Caco-2 (cell line): ENCODE results near the gene CRYBG1. TPM values are rescaled to one million over a fixed set of nuclear protein-coding genes. Genes with fewer than 3 reads are reported as not detected.

Experiments used
- BruUV-seq: library from RNA; stranded (reverse); fragments of 400-500 nt; replicated peaks from 2 replicates; lab custom pipeline; 2021; lab: Mats Ljungman, UMichigan
- CTCF ChIA-PET: fragments of 300-600 bp; sonication (Branson Sonifier 250); formaldehyde crosslinking; loops from one replicate; lab custom pipeline; 2022; ENCODE audit warnings: antibody characterized with exemption; lab: Charles Lee
- POLR2A ChIA-PET: fragments of 300-600 bp; sonication (Branson Sonifier 250); formaldehyde crosslinking; loops from one replicate; lab custom pipeline; 2022; ENCODE audit warnings: antibody characterized with exemption; lab: Charles Lee
- DNase-seq, 2 experiments: peaks; one replicate each; pipeline versions ENCODE4 v3.0.0 to v3.0.0-alpha.2; 2020 to 2022
- H3K27me3 ChIP-seq: replicated peaks from 2 replicates; pipeline ENCODE4 v1.6.0; 2011; ENCODE audit warnings: low read length; ENCODE audit not compliant: control insufficient read depth, insufficient read depth
- H3K36me3 ChIP-seq: 2 replicates; pipeline ENCODE4 v1.5.1; 2011; ENCODE audit warnings: low read length; ENCODE audit not compliant: control insufficient read depth, insufficient read depth
- H3K4me1 ChIP-seq: fragments of 250-450 bp; sonication (Bioruptor Pico); 2 replicates; pipeline ENCODE4 v1.5.1; 2020; ENCODE audit warnings: mild to moderate bottlenecking
- H3K4me3 ChIP-seq: 2 replicates; pipeline ENCODE4 v1.5.1; 2011; ENCODE audit warnings: low read depth, mild to moderate bottlenecking, control low read depth, low read length
- H3K9me3 ChIP-seq: fragments of 250-450 bp; sonication (Bioruptor Pico); 2 replicates; pipeline ENCODE4 v1.5.1; 2020; ENCODE audit warnings: mild to moderate bottlenecking, moderate library complexity
- H3K27ac Mint-ChIP-seq: one replicate; pipeline ENCODE4 v1.8.0; 2022; ENCODE audit warnings: mixed read lengths; ENCODE audit not compliant: unreplicated experiment
- H3K27me3 Mint-ChIP-seq: one replicate; pipeline ENCODE4 v1.8.0; 2022; ENCODE audit warnings: mixed read lengths; ENCODE audit not compliant: insufficient read depth, unreplicated experiment
- H3K36me3 Mint-ChIP-seq: one replicate; pipeline ENCODE4 v1.8.0; 2022; ENCODE audit warnings: mild to moderate bottlenecking, mixed read lengths; ENCODE audit not compliant: insufficient read depth, unreplicated experiment
- H3K4me1 Mint-ChIP-seq: one replicate; pipeline ENCODE4 v1.8.0; 2022; ENCODE audit warnings: low read depth, mixed read lengths; ENCODE audit not compliant: unreplicated experiment
- H3K4me3 Mint-ChIP-seq: one replicate; pipeline ENCODE4 v1.8.0; 2022; ENCODE audit warnings: mild to moderate bottlenecking, moderate library complexity, mixed read lengths; ENCODE audit not compliant: unreplicated experiment
- H3K9me3 Mint-ChIP-seq: one replicate; pipeline ENCODE4 v1.8.0; 2022; ENCODE audit warnings: mixed read lengths; ENCODE audit not compliant: unreplicated experiment
- intact Hi-C: fragments of 100-400 bp; cut with micrococcal nuclease; formaldehyde crosslinking; loops from one replicate; pipeline ENCODE4 v1.10.0; 2022; ENCODE audit not compliant: unreplicated experiment
- total RNA-seq: library from RNA; stranded (reverse); gene quantifications from 2 replicates; pipeline ENCODE4 v1.2.3, GENCODE V29; 2022
- TF ChIP-seq, protein P1 (sequence below), 2 experiments: fragments of 200-600 bp in 1 of 2; IDR thresholded peaks; 1 replicate in 1 of 2; 2 replicates in 1 of 2; pipeline versions ENCODE4 v1.5.1 to v1.8.0; 2011 to 2022; ENCODE audit warnings: antibody characterized with exemption in 1 of 2, control low read depth in 1 of 2, inconsistent platforms in 1 of 2, low read depth in 1 of 2, low read length in 1 of 2, mild to moderate bottlenecking in 1 of 2, moderate library complexity in 1 of 2; ENCODE audit not compliant: insufficient read depth in 1 of 2, severe bottlenecking in 1 of 2, unreplicated experiment in 1 of 2

Gene CRYBG1
- total RNA-seq, 1 experiment from 2014 or later: 13.2 TPM

DNA sequence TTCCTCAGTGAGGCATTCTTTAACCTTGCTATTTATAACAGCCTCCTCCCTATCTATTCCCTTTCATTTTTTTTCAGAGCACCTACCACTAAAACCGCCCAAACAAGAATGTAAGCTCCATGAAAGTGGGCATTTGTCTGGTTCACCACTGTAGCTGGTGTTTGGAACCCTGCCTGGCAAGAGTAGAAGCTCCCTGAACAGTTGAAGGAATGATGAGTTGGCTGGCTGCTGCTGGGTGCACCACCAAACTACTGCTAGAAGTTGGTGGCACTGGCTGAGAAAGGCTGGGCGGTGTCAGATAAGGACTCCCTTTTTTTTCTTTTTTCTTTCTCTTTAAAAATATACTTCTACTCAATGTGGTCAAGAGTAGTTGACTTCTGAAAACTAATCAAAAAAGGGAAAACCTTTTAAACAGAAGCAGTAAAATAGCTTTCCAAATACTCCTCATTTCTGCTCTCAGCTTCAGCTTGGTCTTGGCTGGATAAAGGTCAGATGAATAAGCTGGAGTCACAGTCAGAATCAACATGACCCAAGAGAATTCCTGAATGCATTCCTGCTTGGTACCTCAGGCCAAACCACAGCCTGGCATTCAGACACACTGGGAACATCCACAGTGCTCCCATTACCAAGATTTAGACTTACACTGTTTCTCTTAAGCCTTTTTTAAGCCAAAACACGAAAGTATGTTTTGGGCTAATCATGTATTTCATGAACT, 230.8 kb downstream of the CRYBG1 start:
- Histone ChIP-seq H3K9me3 (no peaks in the 10 kb centered on the region), H3K36me3 (no peaks in the 10 kb centered on the region), H3K4me3 (no peak overlapping the region), H3K27me3 (no peaks in the 10 kb centered on the region), H3K4me1 (peaks cover 3% of the 10 kb centered on the region; the same call in 1 of the 2 replicates)
- BruUV-seq: no TSS peak
- CTCF ChIA-PET: interaction anchor here (1.6 kb wide), 1 partner anchor 17 kb away, joined by 3 read pairs; no protein-coding TSS in a partner anchor
- H3K9me3 Mint-ChIP-seq: no peaks in the 10 kb centered on the region
- intact Hi-C loops: no loop called here
- H3K27ac Mint-ChIP-seq: no peak overlapping the region
- POLR2A ChIA-PET: no interaction called here
- TF ChIP-seq, protein P1, sequence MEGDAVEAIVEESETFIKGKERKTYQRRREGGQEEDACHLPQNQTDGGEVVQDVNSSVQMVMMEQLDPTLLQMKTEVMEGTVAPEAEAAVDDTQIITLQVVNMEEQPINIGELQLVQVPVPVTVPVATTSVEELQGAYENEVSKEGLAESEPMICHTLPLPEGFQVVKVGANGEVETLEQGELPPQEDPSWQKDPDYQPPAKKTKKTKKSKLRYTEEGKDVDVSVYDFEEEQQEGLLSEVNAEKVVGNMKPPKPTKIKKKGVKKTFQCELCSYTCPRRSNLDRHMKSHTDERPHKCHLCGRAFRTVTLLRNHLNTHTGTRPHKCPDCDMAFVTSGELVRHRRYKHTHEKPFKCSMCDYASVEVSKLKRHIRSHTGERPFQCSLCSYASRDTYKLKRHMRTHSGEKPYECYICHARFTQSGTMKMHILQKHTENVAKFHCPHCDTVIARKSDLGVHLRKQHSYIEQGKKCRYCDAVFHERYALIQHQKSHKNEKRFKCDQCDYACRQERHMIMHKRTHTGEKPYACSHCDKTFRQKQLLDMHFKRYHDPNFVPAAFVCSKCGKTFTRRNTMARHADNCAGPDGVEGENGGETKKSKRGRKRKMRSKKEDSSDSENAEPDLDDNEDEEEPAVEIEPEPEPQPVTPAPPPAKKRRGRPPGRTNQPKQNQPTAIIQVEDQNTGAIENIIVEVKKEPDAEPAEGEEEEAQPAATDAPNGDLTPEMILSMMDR (IDR thresholded peaks at IDR 0.05; ENCODE audit: insufficient read depth in 1 of 2, low read depth in 1 of 2, low read length in 1 of 2, severe bottlenecking in 1 of 2, unreplicated experiment in 1 of 2): no peak
- no peak overlapping the region for H3K4me3 Mint-ChIP-seq
- no peak for DNase-seq
- no peaks in the 10 kb centered on the region for H3K27me3 Mint-ChIP-seq
- H3K36me3 Mint-ChIP-seq: peaks cover 6% of the 10 kb centered on the region
- no peaks in the 10 kb centered on the region for H3K4me1 Mint-ChIP-seq

DNA sequence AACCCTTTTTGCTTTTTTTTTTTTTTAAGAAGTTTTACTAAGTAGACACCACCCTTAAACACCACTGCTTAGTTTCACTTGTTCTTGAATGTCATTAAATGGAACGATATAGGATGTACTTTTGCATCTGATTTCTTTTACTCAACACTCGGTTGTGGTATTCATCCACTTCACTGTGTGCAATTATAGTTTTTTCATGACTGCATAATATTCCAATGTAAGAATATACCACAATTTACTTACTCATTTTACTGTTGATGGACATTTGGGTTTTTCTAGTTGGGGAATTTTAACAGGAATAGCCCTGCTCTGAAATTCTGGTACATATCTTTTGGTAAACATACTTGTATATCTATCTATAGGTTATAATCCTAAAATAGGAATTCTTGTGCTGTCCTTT, 238.9 kb downstream of the CRYBG1 start:
- no peaks in the 10 kb centered on the region for H3K9me3 ChIP-seq
- intact Hi-C loops: no loop called here
- H3K27ac Mint-ChIP-seq: no peak overlapping the region
- no peaks in the 10 kb centered on the region for H3K36me3 Mint-ChIP-seq
- ChIA-PET CTCF (interaction anchor here (0.7 kb wide), 1 partner anchor 156 kb away, joined by 5 read pairs; no protein-coding TSS in a partner anchor), POLR2A (interaction anchor here (0.7 kb wide), 1 partner anchor 1033 kb away, joined by 3 read pairs; no protein-coding TSS in a partner anchor)
- no peaks in the 10 kb centered on the region for H3K27me3 ChIP-seq
- peaks cover 9% of the 10 kb centered on the region for H3K9me3 Mint-ChIP-seq
- H3K4me1 ChIP-seq: no peaks in the 10 kb centered on the region
- H3K4me3 ChIP-seq: no peak overlapping the region
- H3K27me3 Mint-ChIP-seq: no peaks in the 10 kb centered on the region
- no peak overlapping the region for H3K4me3 Mint-ChIP-seq
- no TSS peak for BruUV-seq
- TF ChIP-seq, protein P1 (IDR thresholded peaks at IDR 0.05; ENCODE audit: insufficient read depth in 1 of 2, low read depth in 1 of 2, low read length in 1 of 2, severe bottlenecking in 1 of 2, unreplicated experiment in 1 of 2): no peak
- H3K4me1 Mint-ChIP-seq: no peaks in the 10 kb centered on the region
- DNase-seq: no peak
- H3K36me3 ChIP-seq: no peaks in the 10 kb centered on the region

DNA sequence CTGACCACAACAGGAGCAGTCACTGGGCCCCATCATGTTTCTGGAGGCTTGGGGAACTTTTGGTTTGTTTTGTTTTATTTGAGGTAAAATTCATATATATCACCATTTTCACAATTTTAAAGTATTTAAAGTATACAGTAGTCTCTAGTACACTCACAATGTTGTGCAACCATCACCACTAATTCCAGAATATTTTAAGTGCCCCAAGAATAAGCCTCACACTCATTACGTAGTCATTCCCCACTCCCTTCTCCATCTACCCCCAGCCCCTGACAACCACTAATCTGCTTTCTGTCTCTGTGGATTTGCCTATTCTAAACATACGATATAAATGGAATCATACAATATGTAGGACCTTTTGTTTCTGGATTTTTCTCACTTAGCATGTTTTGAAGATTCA, 239.8 kb downstream of the CRYBG1 start:
- H3K4me3 ChIP-seq: no peak overlapping the region
- no peaks in the 10 kb centered on the region for H3K36me3 ChIP-seq
- Mint-ChIP-seq H3K36me3 (no peaks in the 10 kb centered on the region), H3K27ac (no peak overlapping the region), H3K4me1 (no peaks in the 10 kb centered on the region), H3K9me3 (peaks cover 9% of the 10 kb centered on the region), H3K27me3 (no peaks in the 10 kb centered on the region), H3K4me3 (no peak overlapping the region)
- intact Hi-C loops: no loop called here
- no peaks in the 10 kb centered on the region for H3K4me1 ChIP-seq
- ChIA-PET CTCF (no interaction called here), POLR2A (no interaction called here)
- BruUV-seq: no TSS peak
- DNase-seq: no peak
- no peaks in the 10 kb centered on the region for H3K9me3 ChIP-seq
- no peaks in the 10 kb centered on the region for H3K27me3 ChIP-seq
- TF ChIP-seq, protein P1 (IDR thresholded peaks at IDR 0.05; ENCODE audit: insufficient read depth in 1 of 2, low read depth in 1 of 2, low read length in 1 of 2, severe bottlenecking in 1 of 2, unreplicated experiment in 1 of 2): no peak
